GM21423 (cell line): ENCODE measurements around the gene ACKR3.

Experiments
- ATAC-seq: cut with Tn5 transposase; IDR thresholded peaks from one replicate; pipeline ENCODE4 v1.9.1; 2021; ENCODE audit warnings: mild to moderate bottlenecking, moderate library complexity; ENCODE audit not compliant: unreplicated experiment

ACKR3 gene

GRCh38 chr2:236628256-236628901 is 58.8 kb downstream of the ACKR3 start:
- ATAC-seq: no peak

DNA sequence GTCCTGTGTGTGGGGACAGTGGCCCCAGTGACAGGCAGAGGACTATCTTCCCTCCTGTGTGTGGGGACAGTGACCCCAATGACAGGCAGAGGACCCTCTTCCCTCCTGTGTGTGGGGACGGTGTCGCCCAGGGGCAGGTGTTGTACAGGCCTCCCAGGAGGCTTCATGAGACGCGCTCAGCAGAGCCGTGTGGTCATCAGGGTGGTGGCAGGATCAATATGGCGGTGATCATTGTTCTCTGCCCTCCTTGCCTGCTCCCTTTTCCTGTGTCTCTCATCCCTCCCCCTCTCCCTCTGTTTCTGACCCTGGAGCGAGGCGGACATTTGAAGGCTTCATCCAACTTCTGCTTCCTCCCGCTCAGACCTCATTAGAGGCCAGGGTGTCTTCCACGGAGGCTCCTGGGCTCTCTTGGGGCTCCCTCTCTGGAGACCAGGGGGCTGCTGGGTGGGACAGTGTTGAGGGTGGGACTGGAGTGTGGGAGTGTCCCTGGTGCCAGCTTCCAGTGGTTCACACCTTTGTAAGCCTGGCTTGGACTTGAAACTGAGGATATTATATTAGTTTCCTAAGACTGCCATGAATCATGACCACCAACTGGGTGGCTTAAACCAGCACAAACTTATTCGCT is 59.5 kb downstream of the ACKR3 start:
- no peak for ATAC-seq

GRCh38 chr2:236629961-236630872 is 60.6 kb downstream of the ACKR3 start:
- ATAC-seq: no peak

- ATAC-seq: no peak
Observed at GRCh38 chr2:236631281-236631855, 61.7 kb downstream of the ACKR3 start.

DNA sequence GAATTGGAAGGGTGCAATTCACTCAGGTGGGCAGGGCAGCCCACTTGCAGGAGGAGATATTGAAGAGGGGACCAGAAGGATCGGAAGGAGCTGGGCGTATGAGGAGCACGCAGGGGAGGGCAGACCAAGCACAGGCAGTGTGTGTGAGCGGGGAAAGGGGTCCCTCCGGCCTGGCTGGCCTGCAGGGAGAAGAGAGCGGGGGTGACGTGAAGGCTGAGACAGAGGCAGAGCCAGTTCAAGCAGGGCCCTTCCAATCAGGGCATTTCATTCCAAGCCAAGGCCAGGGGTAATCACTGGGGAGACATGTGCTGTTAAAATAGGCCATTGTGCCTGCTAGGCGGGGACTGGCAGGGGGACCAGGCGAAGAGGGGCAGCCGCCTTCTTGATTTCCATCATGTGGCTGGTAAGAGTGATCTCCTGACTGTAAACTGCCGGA is 62.2 kb downstream of the ACKR3 start:
- ATAC-seq: no peak
